Stomach (tissue), 4 donors: ENCODE results near the gene TP53.

Experiments used
- CTCF ChIP-seq, 7 experiments: fragments of 450-650 bp in 4 of 7; fragments of 200-600 bp in 3 of 7; sonication (generic) in 3 of 7; IDR thresholded peaks; one replicate each; pipeline ENCODE4 v1.5.1; 2016 to 2019; ENCODE audit warnings: antibody characterized with exemption in 7 of 7, control low read depth in 2 of 7, mild to moderate bottlenecking in 1 of 7
- POLR2A ChIP-seq, 4 donors: fragments of 450-650 bp; IDR thresholded peaks; one replicate each; pipeline ENCODE4 v1.6.1; 2016; ENCODE audit warnings: antibody characterized with exemption in 4 of 4, control low read depth in 2 of 4, mild to moderate bottlenecking in 1 of 4, moderate library complexity in 1 of 4
- POLR2AphosphoS5 ChIP-seq, 3 donors: sonication (generic); formaldehyde crosslinking; IDR thresholded peaks; one replicate each; pipeline ENCODE4 v1.6.1; 2016; ENCODE audit warnings: antibody characterized with exemption in 3 of 3

- TF ChIP-seq CTCF (IDR thresholded peaks at IDR 0.05) (peak in 6 of 7 experiments; percentile 62 to 100 (median 99)), POLR2A (IDR thresholded peaks at IDR 0.05) (no peak), POLR2AphosphoS5 (IDR thresholded peaks at IDR 0.05) (peak; percentile 48 to 93 (median 64))
These were observed 868 bp upstream of the TP53 start, which contains the start of gene WRAP53 for GRCh38 chr17:7687908-7688807.
